GM13977 (cell line): ENCODE measurements around the gene TPI1.
"Not testable (repeated sequence)": the region's sequence is repeated elsewhere in the genome, so short reads cannot be mapped to it uniquely, and the experiment has no call there.

Source experiments
- DNase-seq: peaks from one replicate; pipeline ENCODE4 v3.0.0; 2012; ENCODE audit warnings: low spot score
- CTCF ChIP-seq: IDR thresholded peaks from 2 replicates; pipeline ENCODE4 v1.5.1; 2012; ENCODE audit warnings: mild to moderate bottlenecking, control low read depth; ENCODE audit not compliant: insufficient read depth; ENCODE audit errors: extremely low read depth, missing control alignments
- in situ Hi-C: fragments of 300-500 bp; cut with MboI; formaldehyde crosslinking; loops from one replicate; pipeline ENCODE4 v1.12.0; 2022; ENCODE audit warnings: low sequenced_read_pairs, low pct_unique_long_range_greater_than_20kb, mixed read lengths, inconsistent platforms; ENCODE audit not compliant: unreplicated experiment

The TPI1 gene

GRCh38 chr12:6866920-6867412, 365 bp upstream of the TPI1 start:
- DNase-seq = peak; percentile 26
- in situ Hi-C loops = no loop called here
- TF ChIP-seq CTCF = no peak

GRCh38 chr12:6868211-6869048, 1.1 kb downstream of the TPI1 start:
- in situ Hi-C loops = no loop called here
- no peak for TF ChIP-seq CTCF
- DNase-seq = no peak

- DNase-seq = peak; percentile 82
- in situ Hi-C loops = no loop called here
- peak; percentile 92 for TF ChIP-seq CTCF
These were observed 2.0 kb downstream of the TPI1 start for GRCh38 chr12:6869049-6870021.

- DNase-seq, in situ Hi-C loops: not testable (repeated sequence)
These were observed 3.0 kb downstream of the TPI1 start for GRCh38 chr12:6870304-6870703.

GRCh38 chr12:6871052-6871957, 4.0 kb downstream of the TPI1 start:
- in situ Hi-C loops = no loop called here
- TF ChIP-seq CTCF = no peak
- DNase-seq = peak; percentile 41

GRCh38 chr12:6872073-6873048, 5.0 kb downstream of the TPI1 start:
- peak; percentile 88 for DNase-seq
- TF ChIP-seq CTCF = peak; percentile 99
- in situ Hi-C loops = no loop called here
